GM18505 (cell line): ENCODE results near the gene ELP6.

Source experiments
- ATAC-seq: cut with Tn5 transposase; IDR thresholded peaks from one replicate; pipeline ENCODE4 v1.9.1; 2021; ENCODE audit not compliant: unreplicated experiment
- POLR2A ChIP-seq: IDR thresholded peaks from 4 replicates; pipeline ENCODE4 v1.6.1; 2011; ENCODE audit warnings: borderline replicate concordance; ENCODE audit not compliant: insufficient read depth, insufficient read length; ENCODE audit errors: extremely low read depth

Gene ELP6

GRCh38 chr3:47456984-47457383 is 56.5 kb downstream of the ELP6 start:
- no peak for ATAC-seq
- TF ChIP-seq POLR2A, result no peak

- no peak for TF ChIP-seq POLR2A
- no peak for ATAC-seq
These were observed 57.6 kb downstream of the ELP6 start for GRCh38 chr3:47455806-47456452.

- no peak for ATAC-seq
- no peak for TF ChIP-seq POLR2A
These were observed 60.9 kb downstream of the ELP6 start for GRCh38 chr3:47452453-47453215.
